Heart left ventricle (tissue), 13 donors: ENCODE measurements around the gene UST.

Experiments
- POLR2A ChIP-seq, 2 donors: fragments of 450-650 bp; IDR thresholded peaks; one replicate each; pipeline ENCODE4 v1.6.1; 2017; ENCODE audit warnings: antibody characterized with exemption in 2 of 2, mild to moderate bottlenecking in 2 of 2, moderate library complexity in 2 of 2
- TF ChIP-seq, protein P1 (sequence below), 12 donors: fragments of 200-600 bp; sonication (generic) in 4 of 12; IDR thresholded peaks; one replicate each; pipeline versions ENCODE4 v1.5.0 to v1.8.0; 2018 to 2022; ENCODE audit warnings: antibody characterized with exemption in 12 of 12, mild to moderate bottlenecking in 5 of 12
- donor health status: ischemic (EF 13 %, LVEDD 7.1; RV severe dilation, severe dysfunction).
- donor health status: DM: no; HTN: yes; CAD: no.
- donor health status: DM: no; HTN: no; CAD: no.
- donor health status: ischemic (EF 25% LVEDD 6.9; RV normal size, moderate dysfunction).
- donor health status: ischemic (EF 25% LVEDD 5.7; RV mildly dilated, moderate dysfunction).
- donor health status: ischemic (EF 35%, LVEDD 5.7; RV mildly dilated, moderate dysfunction).
- donor health status: nonischemic (EF 11% LVEDD 7.7; RV severe dilation, severe dysfunction).
- donor health status: DM: yes; HTN: yes; CAD: no.
- donor health status: PGD.
- donor health status: ischemic (EF 29% LVEDD 5.4; RV normal size, mild dysfunction).
- donor health status: nonischemic (EF 23%, LVEDD 6.1; RV moderate dilation, normal function).

DNA sequence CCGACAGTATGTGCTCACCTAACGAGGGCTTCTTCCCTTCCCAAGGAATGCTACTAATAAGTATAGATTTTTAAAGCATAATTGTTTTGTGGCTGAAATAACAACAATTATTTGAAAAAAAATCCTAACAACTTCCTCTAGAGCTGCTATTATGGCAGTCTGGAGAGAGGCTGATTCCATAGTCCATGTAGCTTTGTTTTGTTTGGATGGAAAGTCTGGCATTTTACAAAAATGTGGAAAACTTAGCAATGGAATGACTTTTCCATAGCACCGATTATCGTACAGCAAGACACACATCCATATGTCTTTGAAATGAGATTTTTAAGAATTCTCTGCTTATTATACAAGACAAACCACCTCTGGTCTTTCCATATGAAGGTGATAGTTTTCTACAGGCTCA, 318.3 kb downstream of the UST start:
- TF ChIP-seq POLR2A (IDR thresholded peaks at IDR 0.05) = no peak
- TF ChIP-seq, protein P1, sequence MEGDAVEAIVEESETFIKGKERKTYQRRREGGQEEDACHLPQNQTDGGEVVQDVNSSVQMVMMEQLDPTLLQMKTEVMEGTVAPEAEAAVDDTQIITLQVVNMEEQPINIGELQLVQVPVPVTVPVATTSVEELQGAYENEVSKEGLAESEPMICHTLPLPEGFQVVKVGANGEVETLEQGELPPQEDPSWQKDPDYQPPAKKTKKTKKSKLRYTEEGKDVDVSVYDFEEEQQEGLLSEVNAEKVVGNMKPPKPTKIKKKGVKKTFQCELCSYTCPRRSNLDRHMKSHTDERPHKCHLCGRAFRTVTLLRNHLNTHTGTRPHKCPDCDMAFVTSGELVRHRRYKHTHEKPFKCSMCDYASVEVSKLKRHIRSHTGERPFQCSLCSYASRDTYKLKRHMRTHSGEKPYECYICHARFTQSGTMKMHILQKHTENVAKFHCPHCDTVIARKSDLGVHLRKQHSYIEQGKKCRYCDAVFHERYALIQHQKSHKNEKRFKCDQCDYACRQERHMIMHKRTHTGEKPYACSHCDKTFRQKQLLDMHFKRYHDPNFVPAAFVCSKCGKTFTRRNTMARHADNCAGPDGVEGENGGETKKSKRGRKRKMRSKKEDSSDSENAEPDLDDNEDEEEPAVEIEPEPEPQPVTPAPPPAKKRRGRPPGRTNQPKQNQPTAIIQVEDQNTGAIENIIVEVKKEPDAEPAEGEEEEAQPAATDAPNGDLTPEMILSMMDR (IDR thresholded peaks at IDR 0.05) = no peak
